ENCODE results near the gene TFIP11.

Gene TFIP11

DNA sequence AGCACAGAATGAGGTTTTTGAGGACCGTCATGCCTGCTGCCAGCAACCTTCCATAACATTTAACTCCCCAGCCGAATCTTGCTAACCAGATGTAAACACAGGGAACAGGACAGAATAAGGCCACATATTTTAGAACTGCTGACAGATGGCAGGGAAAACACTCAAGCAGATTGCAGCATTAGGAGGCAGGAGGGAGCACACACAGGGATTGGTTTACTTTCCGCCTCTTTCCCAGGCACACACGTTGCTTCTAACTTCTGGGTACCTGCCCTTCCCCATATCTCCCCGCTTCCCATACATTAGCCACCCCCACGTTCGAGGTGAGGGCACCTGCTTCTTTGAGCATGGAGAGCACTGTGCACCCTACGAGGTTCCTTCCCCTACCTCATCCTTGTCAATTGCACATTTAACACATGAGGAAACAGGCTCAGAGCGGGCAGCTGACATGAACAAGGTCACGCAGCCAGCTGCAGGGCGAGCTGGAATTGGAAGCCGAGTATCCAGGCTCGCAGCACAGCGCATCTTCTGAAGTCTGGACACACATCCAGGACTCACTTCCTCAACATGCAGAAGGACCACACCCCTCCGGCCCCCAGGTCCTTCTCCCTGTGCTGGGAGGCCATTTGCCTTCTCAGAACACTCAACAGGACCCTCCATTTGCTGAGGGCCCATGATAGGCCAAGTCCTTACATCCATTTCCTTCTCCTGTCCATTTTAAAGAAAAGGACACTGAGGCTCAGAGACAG, 64.5 kb downstream of the TFIP11 start:
- no peak for DNase-seq (ENCODE audit: low read depth)

GRCh38 chr22:26446808-26447515, 65.3 kb downstream of the TFIP11 start:
- DNase-seq (ENCODE audit: low read depth), result no peak

- DNase-seq (ENCODE audit: low read depth), result no peak
Observed at GRCh38 chr22:26445577-26446275, 66.5 kb downstream of the TFIP11 start.

DNA sequence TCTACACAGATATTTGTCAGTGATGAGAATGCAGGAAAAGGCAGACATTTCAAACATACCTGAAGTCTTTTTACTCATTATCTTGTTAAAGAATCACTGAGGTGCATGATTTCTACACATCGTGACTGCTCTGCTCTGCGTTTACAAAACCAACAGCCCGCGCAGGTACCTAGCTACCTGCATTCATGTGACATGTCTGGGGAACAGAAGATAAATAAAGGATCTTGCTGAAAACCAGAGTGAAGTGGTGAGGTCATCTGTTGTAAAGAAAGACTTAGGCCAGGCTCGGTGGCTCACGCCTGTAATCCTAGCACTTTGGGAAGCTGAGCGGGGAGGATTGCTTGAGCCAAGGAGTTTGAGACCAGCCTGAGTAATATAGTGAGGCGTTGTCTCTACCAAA, 67.5 kb downstream of the TFIP11 start:
- DNase-seq (ENCODE audit: low read depth), result no peak

- no peak for DNase-seq (ENCODE audit: low read depth)
Observed at GRCh38 chr22:26443901-26444690, 68.2 kb downstream of the TFIP11 start.

DNA sequence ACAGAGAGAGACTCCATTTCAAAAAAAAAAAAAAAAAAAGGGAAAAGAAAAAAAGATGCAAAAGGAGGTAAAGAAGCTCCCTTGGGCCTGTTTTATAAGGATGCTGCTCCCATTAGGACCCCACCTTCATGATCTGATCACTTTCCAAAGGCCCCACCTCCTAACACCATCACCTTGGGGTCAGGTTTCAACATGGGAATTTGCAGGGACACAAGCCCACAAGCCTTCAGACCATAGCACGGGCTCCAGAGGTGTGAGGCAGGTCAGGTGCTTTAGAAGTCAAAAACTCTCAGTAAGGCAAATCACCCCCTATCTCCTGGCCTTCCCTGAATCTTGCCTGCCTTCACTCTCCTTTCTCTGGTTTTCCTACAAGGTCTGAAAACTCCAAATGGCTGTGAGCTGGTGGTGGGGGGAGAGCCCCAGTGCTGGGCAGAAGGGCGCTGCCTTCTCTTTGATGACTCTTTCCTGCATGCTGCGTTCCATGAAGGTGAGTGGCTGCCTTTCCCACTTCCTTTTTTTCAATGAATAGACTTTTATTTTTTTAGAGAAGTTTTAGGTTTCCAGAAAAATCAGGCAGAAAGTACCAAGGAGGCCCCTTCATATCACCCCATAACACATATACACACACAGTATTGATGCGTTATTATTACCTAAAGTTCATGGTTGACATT, 70.1 kb downstream of the TFIP11 start:
- DNase-seq (ENCODE audit: low read depth), result no peak

Data from HS-5 (cell line).